Measurements from ENCODE around the gene MRPL49. TPM values are rescaled to one million over a fixed set of nuclear protein-coding genes. Genes with fewer than 3 reads are reported as not detected.
"Not testable (repeated sequence)": the region's sequence is repeated elsewhere in the genome, so short reads cannot be mapped to it uniquely, and the experiment has no call there.

Gene MRPL49
- polyA plus RNA-seq, 6 donors from 2014 or later: 68.8 to 111 (median 102) TPM

DNA sequence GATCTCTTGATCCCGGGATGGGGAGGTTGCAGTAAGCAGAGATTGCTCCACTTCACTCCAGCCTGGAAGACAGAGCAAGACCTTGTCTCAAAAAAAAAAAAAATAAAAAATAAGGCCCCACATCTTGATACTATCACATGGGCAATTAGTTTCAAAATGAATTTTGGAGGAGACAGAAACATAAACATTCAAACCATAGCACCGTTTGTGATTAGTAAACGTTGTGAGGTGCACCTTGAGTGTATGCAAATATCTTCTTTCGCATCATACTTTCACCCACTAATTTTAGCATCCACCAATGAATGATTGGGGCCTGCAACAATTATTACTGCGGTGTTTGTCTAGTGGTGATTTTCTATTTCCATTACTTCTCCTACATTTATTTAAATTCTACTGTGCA is 36.9 kb downstream of the MRPL49 start:
- H3K36me3 Mint-ChIP-seq: no peaks in the 10 kb centered on the region
- H3K4me3 Mint-ChIP-seq: no peak overlapping the region
- H3K4me1 Mint-ChIP-seq: no peaks in the 10 kb centered on the region
- no peaks in the 10 kb centered on the region for H3K9me3 Mint-ChIP-seq
- no peak overlapping the region for H3K27ac Mint-ChIP-seq
- ATAC-seq (ENCODE audit: low read depth in 2 of 2) (no peak), DNase-seq (no peak)
- H3K27me3 Mint-ChIP-seq: no peaks in the 10 kb centered on the region

- Mint-ChIP-seq H3K27ac (peak overlapping the region in 1 of 6 donors; percentile 49), H3K36me3 (no peaks in the 10 kb centered on the region), H3K4me3 (no peak overlapping the region), H3K4me1 (no peaks in the 10 kb centered on the region), H3K27me3 (no peaks in the 10 kb centered on the region), H3K9me3 (no peaks in the 10 kb centered on the region)
- no peak for DNase-seq
- ATAC-seq (ENCODE audit: low read depth in 2 of 2): no peak
These were observed 38.5 kb downstream of the MRPL49 start for GRCh38 chr11:65160643-65161042.

- H3K27ac Mint-ChIP-seq: no peak overlapping the region
- no peak for ATAC-seq (ENCODE audit: low read depth in 2 of 2)
- H3K9me3 Mint-ChIP-seq: no peaks in the 10 kb centered on the region
These were observed 41.6 kb downstream of the MRPL49 start for GRCh38 chr11:65163684-65164083.

GRCh38 chr11:65165410-65166317 is 43.5 kb downstream of the MRPL49 start:
- DNase-seq (no peak), ATAC-seq (ENCODE audit: low read depth in 2 of 2) (no peak)
- Mint-ChIP-seq H3K4me3 (no peak overlapping the region), H3K36me3 (no peaks in the 10 kb centered on the region), H3K27me3 (no peaks in the 10 kb centered on the region), H3K4me1 (peaks cover 9 to 13% (median 13%) of the 10 kb centered on the region in 3 donors), H3K9me3 (no peaks in the 10 kb centered on the region), H3K27ac (peak overlapping the region in 1 of 6 donors; percentile 62)

More at GRCh38 chr11:65163684-65164083, 41.6 kb downstream of the MRPL49 start:
- DNase-seq: no peak
- Mint-ChIP-seq H3K4me1 (peaks cover 0 to 4% (median 4%) of the 10 kb centered on the region in 3 donors), H3K36me3 (no peaks in the 10 kb centered on the region), H3K27me3 (no peaks in the 10 kb centered on the region), H3K4me3 (no peak overlapping the region)

GRCh38 chr11:65166893-65167292 is 44.8 kb downstream of the MRPL49 start:
- DNase-seq (no peak), ATAC-seq (ENCODE audit: low read depth in 2 of 2) (no peak)
- Mint-ChIP-seq H3K4me1 (peaks cover 9 to 13% (median 13%) of the 10 kb centered on the region in 3 donors), H3K4me3 (no peak overlapping the region), H3K27me3 (no peaks in the 10 kb centered on the region), H3K27ac (peak overlapping the region in 1 of 6 donors; percentile 38), H3K9me3 (no peaks in the 10 kb centered on the region), H3K36me3 (no peaks in the 10 kb centered on the region)

DNA sequence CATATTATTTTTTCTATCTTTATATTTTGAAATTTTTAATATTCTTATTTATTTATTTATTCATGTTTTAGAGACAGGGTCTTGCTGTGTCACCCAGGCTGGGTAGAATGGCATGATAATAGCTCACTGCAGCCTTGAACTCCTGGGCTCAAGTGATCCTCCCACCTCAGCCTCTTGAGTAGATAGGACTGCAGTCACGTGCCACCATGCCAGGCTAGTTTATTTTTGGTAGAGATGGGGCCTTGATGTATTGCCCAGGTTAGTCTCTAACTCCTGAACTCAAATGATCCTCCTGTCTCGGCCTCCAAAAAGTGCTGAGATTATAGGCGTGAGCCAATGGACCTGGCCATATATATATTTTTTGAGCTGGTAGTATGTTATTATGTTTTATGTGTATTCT is 45.5 kb downstream of the MRPL49 start:
- ATAC-seq (ENCODE audit: low read depth in 2 of 2) (no peak), DNase-seq (no peak)
- H3K4me1 Mint-ChIP-seq: peaks cover 9 to 13% (median 13%) of the 10 kb centered on the region in 3 donors
- H3K9me3 Mint-ChIP-seq: no peaks in the 10 kb centered on the region
- H3K27me3 Mint-ChIP-seq: no peaks in the 10 kb centered on the region
- H3K36me3 Mint-ChIP-seq: no peaks in the 10 kb centered on the region
- no peak overlapping the region for H3K4me3 Mint-ChIP-seq
- H3K27ac Mint-ChIP-seq: no peak overlapping the region

DNA sequence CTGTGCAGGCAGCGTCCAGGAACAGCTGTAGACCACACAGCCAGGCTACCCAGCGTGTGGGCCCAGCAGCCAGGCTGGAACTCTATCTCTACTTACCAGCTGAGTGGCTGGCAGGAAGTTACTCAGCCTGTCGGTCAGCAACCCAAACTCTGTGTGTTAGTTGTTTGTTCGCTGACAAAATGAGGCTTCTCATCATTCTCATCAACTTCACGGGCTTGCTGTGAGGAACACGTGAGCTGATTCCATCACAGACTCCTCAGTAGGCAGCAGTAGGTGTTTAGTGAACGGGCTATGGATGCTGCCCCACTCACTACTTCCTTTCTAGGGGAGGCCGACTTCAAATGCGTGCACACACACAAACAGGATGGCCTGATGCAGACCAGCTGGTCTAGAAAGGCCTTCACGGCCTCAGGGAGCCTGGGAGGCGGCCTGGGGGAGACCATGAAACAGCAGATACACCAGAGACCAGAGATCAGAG is 47.1 kb downstream of the MRPL49 start:
- DNase-seq (no peak), ATAC-seq (ENCODE audit: low read depth in 2 of 2) (peak in 1 of 2 donors; percentile 54)
- Mint-ChIP-seq H3K9me3 (no peaks in the 10 kb centered on the region), H3K4me3 (peak overlapping the region in 5 of 8 donors; percentile 31 to 71 (median 55)), H3K27ac (peak overlapping the region; percentile 84 to 96 (median 94)), H3K27me3 (no peaks in the 10 kb centered on the region), H3K4me1 (peaks cover 9 to 17% (median 13%) of the 10 kb centered on the region in 3 donors), H3K36me3 (no peaks in the 10 kb centered on the region)

DNA sequence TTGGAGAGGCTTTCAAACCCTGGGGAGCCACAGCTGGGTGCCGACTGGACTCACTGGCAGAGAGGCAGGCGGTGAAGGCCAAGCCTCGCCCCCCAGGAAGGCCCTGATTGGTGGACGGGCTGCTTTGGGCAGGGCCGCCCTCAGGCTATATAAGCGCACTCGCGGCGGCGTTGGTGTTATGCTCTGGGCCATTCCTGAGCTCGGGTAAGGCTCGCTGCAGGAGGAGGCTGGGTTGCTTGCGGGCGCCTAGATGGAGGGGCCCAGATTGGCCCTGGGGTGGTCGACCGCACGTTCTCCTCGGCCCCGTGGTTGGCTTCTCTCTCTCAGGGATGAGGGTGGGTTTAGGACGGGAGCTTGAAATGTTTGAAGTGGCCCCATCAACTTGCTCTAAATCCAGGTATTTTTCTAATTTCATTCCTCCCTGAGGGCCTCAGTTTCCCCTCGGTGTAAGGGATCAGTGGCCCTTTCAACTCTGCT is 48.0 kb downstream of the MRPL49 start, which contains the start of gene SPDYC:
SPDYC (plus strand) TSS at position 176 of the 477 bp plus-strand sequence. CDS start 1,125 bp downstream, outside the sequence.
- Mint-ChIP-seq H3K9me3 (no peaks in the 10 kb centered on the region), H3K4me3 (peak within 1 kb of the TSS in 5 of 8 donors; percentile 31 to 71 (median 55))

GRCh38 chr11:65172600-65172999 is 50.5 kb downstream of the MRPL49 start:
- no peak for DNase-seq
- H3K4me3 Mint-ChIP-seq: no peak overlapping the region
- H3K36me3 Mint-ChIP-seq: no peaks in the 10 kb centered on the region
- H3K27ac Mint-ChIP-seq: no peak overlapping the region
- H3K27me3 Mint-ChIP-seq: no peaks in the 10 kb centered on the region
- peaks cover 9 to 23% (median 13%) of the 10 kb centered on the region in 3 donors for H3K4me1 Mint-ChIP-seq
- no peak for ATAC-seq (ENCODE audit: low read depth in 2 of 2)
- H3K9me3 Mint-ChIP-seq: no peaks in the 10 kb centered on the region

More for the DNA sequence above, 48.0 kb downstream of the MRPL49 start, which contains the start of gene SPDYC:
- no peaks in the 10 kb centered on the region for H3K36me3 Mint-ChIP-seq
- H3K27me3 Mint-ChIP-seq: no peaks in the 10 kb centered on the region
- peaks cover 9 to 17% (median 13%) of the 10 kb centered on the region in 3 donors for H3K4me1 Mint-ChIP-seq
- H3K27ac Mint-ChIP-seq: peak within 1 kb of the TSS; percentile 84 to 96 (median 94)
- ATAC-seq (ENCODE audit: low read depth in 2 of 2) (no peak), DNase-seq (no peak)

GRCh38 chr11:65174571-65175010 is 52.5 kb downstream of the MRPL49 start:
- DNase-seq; ATAC-seq (ENCODE audit: low read depth in 2 of 2); H3K36me3 Mint-ChIP-seq; H3K9me3 Mint-ChIP-seq; H3K27me3 Mint-ChIP-seq; H3K4me3 Mint-ChIP-seq: not testable (repeated sequence)
- Mint-ChIP-seq H3K27ac (peak overlapping the region in 3 of 6 donors; percentile 27 to 66 (median 54)), H3K4me1 (peaks cover under 1 to 20% (median 4%) of the 10 kb centered on the region in 3 donors)

Other genes starting within 250 kb of the MRPL49 start
- 100 to 1,000 TPM in 2 of 6 donors, 10 to 100 TPM in 4; 65.3 to 119 (median 90.7) TPM for gene EHD1, start 243.7 kb upstream of the MRPL49 start, polyA plus RNA-seq (ENCODE audit: low read depth in 6 of 6)
- 1 to 10 TPM in 5 of 6 donors, not detected in 1; 2.8 to 5.0 (median 3.4) TPM for gene ATG2A, start 205.1 kb upstream of the MRPL49 start, polyA plus RNA-seq (ENCODE audit: low read depth in 6 of 6)
- gene PPP2R5B, start 197.6 kb upstream of the MRPL49 start, polyA plus RNA-seq (ENCODE audit: low read depth in 6 of 6): 10 to 100 TPM in 3 of 6 donors, 1 to 10 TPM in 3; 7.2 to 15.1 (median 10.2) TPM
- not detected for gene GPHA2, start 186.4 kb upstream of the MRPL49 start, polyA plus RNA-seq (ENCODE audit: low read depth in 6 of 6)
- 1 to 10 TPM in 2 of 6 donors, under 1 TPM in 2, not detected in 2; 0.48 to 1.7 (median 1.1) TPM for gene MAJIN, start 150.2 kb upstream of the MRPL49 start, polyA plus RNA-seq (ENCODE audit: low read depth in 6 of 6)
- gene BATF2, start 125.3 kb upstream of the MRPL49 start, polyA plus RNA-seq (ENCODE audit: low read depth in 6 of 6): 1 to 10 TPM in 3 of 6 donors, under 1 TPM in 2, not detected in 1; 0.13 to 2.9 (median 1.6) TPM
- 10 to 100 TPM; 45.9 to 74.0 (median 64.2) TPM for gene ARL2, start 108.2 kb upstream of the MRPL49 start, polyA plus RNA-seq (ENCODE audit: low read depth in 6 of 6)
- gene SNX15, start 94.9 kb upstream of the MRPL49 start, polyA plus RNA-seq (ENCODE audit: low read depth in 6 of 6): 10 to 100 TPM; 11.7 to 18.3 (median 14.9) TPM
- gene SAC3D1, start 81.1 kb upstream of the MRPL49 start, polyA plus RNA-seq (ENCODE audit: low read depth in 6 of 6): 1 to 10 TPM; 4.7 to 9.6 (median 6.4) TPM
- 10 to 100 TPM; 19.4 to 28.3 (median 24.3) TPM for gene NAALADL1, start 63.8 kb upstream of the MRPL49 start, polyA plus RNA-seq (ENCODE audit: low read depth in 6 of 6)
- gene CDCA5, start 38.3 kb upstream of the MRPL49 start, polyA plus RNA-seq (ENCODE audit: low read depth in 6 of 6): under 1 TPM in 5 of 6 donors, not detected in 1; 0.11 to 1.00 (median 0.47) TPM
- 10 to 100 TPM; 30.0 to 37.4 (median 35.0) TPM for gene ZFPL1, start 38.1 kb upstream of the MRPL49 start, polyA plus RNA-seq (ENCODE audit: low read depth in 6 of 6)
- 100 to 1,000 TPM in 2 of 6 donors, 10 to 100 TPM in 4; 80.5 to 106 (median 91.2) TPM for gene VPS51, start 26.1 kb upstream of the MRPL49 start, polyA plus RNA-seq (ENCODE audit: low read depth in 6 of 6)
- 10 to 100 TPM; 11.6 to 18.4 (median 15.0) TPM for gene TM7SF2, start 10.4 kb upstream of the MRPL49 start, polyA plus RNA-seq (ENCODE audit: low read depth in 6 of 6)
- 10 to 100 TPM in 4 of 6 donors, 1 to 10 TPM in 2; 6.3 to 16.5 (median 14.1) TPM for gene ZNHIT2, start 4.6 kb upstream of the MRPL49 start, polyA plus RNA-seq (ENCODE audit: low read depth in 6 of 6)
- 1,000 to 10,000 TPM; 1,024 to 1,586 (median 1,385) TPM for gene FAU, start 187 bp upstream of the MRPL49 start, polyA plus RNA-seq (ENCODE audit: low read depth in 6 of 6)
- 10 to 100 TPM; 21.4 to 86.9 (median 43.5) TPM for gene SYVN1, start 12.2 kb downstream of the MRPL49 start, polyA plus RNA-seq (ENCODE audit: low read depth in 6 of 6)
- under 1 TPM in 1 of 6 donors, not detected in 5; 0.48 TPM for gene SPDYC, start 47.9 kb downstream of the MRPL49 start, polyA plus RNA-seq (ENCODE audit: low read depth in 6 of 6)
- 100 to 1,000 TPM in 5 of 6 donors, 10 to 100 TPM in 1; 93.8 to 132 (median 124) TPM for gene CAPN1, start 59.6 kb downstream of the MRPL49 start, polyA plus RNA-seq (ENCODE audit: low read depth in 6 of 6)
- gene POLA2, start 139.6 kb downstream of the MRPL49 start, polyA plus RNA-seq (ENCODE audit: low read depth in 6 of 6): 10 to 100 TPM; 11.9 to 20.4 (median 16.2) TPM
- under 1 TPM in 1 of 6 donors, not detected in 5; 0.88 TPM for gene CDC42EP2, start 192.5 kb downstream of the MRPL49 start, polyA plus RNA-seq (ENCODE audit: low read depth in 6 of 6)
- 100 to 1,000 TPM in 1 of 6 donors, 10 to 100 TPM in 5; 68.1 to 104 (median 91.9) TPM for gene DPF2, start 211.5 kb downstream of the MRPL49 start, polyA plus RNA-seq (ENCODE audit: low read depth in 6 of 6)
- gene TIGD3, start 232.4 kb downstream of the MRPL49 start, polyA plus RNA-seq (ENCODE audit: low read depth in 6 of 6): 1 to 10 TPM; 1.5 to 3.3 (median 1.8) TPM